ENCODE results near the gene UCK2. TPM values are rescaled to one million over a fixed set of nuclear protein-coding genes. Genes with fewer than 3 reads are reported as not detected.

The UCK2 gene
- total and polyA plus RNA-seq, 2 of the 8 experiments (the other 6 are each of a cell fraction or from before 2014, with no cell fraction given): 103 to 109 TPM

- no peak overlapping the region for H2BK120ac ChIP-seq (replicated peaks; ENCODE audit: low read depth, low read length)
- H3K4ac ChIP-seq (replicated peaks; ENCODE audit: insufficient read length, low read depth, low read length): no peak overlapping the region
- H4K8ac ChIP-seq (ENCODE audit: extremely low read depth, insufficient read depth, low read length): no peak overlapping the region
- CTCF ChIA-PET (ENCODE audit: partially characterized antibody): interaction anchor here (1.4 to 2.0 kb wide), 4 partner anchors 10 to 115 kb away, joined by 4 to 9 read pairs (median 6); no protein-coding TSS in a partner anchor
- no peak overlapping the region for H4K91ac ChIP-seq (replicated peaks; ENCODE audit: insufficient read length, low read length)
- no peak overlapping the region for H2AK5ac ChIP-seq (ENCODE audit: low read depth, low read length)
- POLR2A ChIA-PET (ENCODE audit: partially characterized antibody): interaction anchor here (12.5 kb wide), 1 partner anchor 18 kb away, joined by 114 read pairs; the partner anchor contains the start of gene UCK2
- H4K20me1 ChIP-seq (replicated peaks in 1 of 2; ENCODE audit: control insufficient read depth in 1 of 2, insufficient read depth in 2 of 2, low read length in 2 of 2): peaks cover 33 to 44% of the 10 kb centered on the region in 2 experiments
- no peak overlapping the region for H3K9ac ChIP-seq (replicated peaks in 1 of 4; ENCODE audit: extremely low read depth in 1 of 4, low read depth in 3 of 4, low read length in 3 of 4)
- H3K36me3 ChIP-seq (ENCODE audit: control insufficient read depth in 2 of 4, insufficient read depth in 4 of 4, low read length in 3 of 4): no peaks in the 10 kb centered on the region
- H3K4me3 ChIP-seq (ENCODE audit: extremely low read depth in 1 of 4, insufficient read depth in 2 of 4, low read depth in 3 of 4, low read length in 4 of 4): no peak overlapping the region
- H3K4me1 ChIP-seq (replicated peaks in 1 of 4; ENCODE audit: control insufficient read depth in 3 of 4, insufficient read depth in 4 of 4, low read length in 3 of 4): peaks cover 5 to 20% (median 13%) of the 10 kb centered on the region in 4 experiments; a peak in 6 of 7 replicates
- no peak overlapping the region for H3K23ac ChIP-seq (ENCODE audit: insufficient read length)
- no peak overlapping the region for H3K14ac ChIP-seq (ENCODE audit: insufficient read length)
- no peak overlapping the region for H3K56ac ChIP-seq (replicated peaks; ENCODE audit: insufficient read length, low read depth, low read length)
- peaks cover 72 to 97% of the 10 kb centered on the region in 2 experiments for H3K79me2 ChIP-seq (ENCODE audit: control insufficient read depth in 1 of 2, insufficient read depth in 2 of 2, low read length in 2 of 2)
- no peak overlapping the region for H3K4me2 ChIP-seq (ENCODE audit: insufficient read depth in 1 of 2, low read depth in 2 of 2, low read length in 2 of 2)
- H3K79me1 ChIP-seq (ENCODE audit: low read depth, low read length): peaks cover 16% of the 10 kb centered on the region
- H3K27ac ChIP-seq (ENCODE audit: low read depth, low read length): no peak overlapping the region
- no peaks in the 10 kb centered on the region for H3K27me3 ChIP-seq (replicated peaks in 1 of 4; ENCODE audit: control insufficient read depth in 3 of 4, extremely low read depth in 1 of 4, insufficient read depth in 3 of 4, low read length in 3 of 4)
- no peaks in the 10 kb centered on the region for H3K23me2 ChIP-seq (ENCODE audit: low read depth, low read length)
- no peak overlapping the region for H2BK20ac ChIP-seq (ENCODE audit: low read length)
- no peak for FAIRE-seq
- no peak overlapping the region for H2BK15ac ChIP-seq (ENCODE audit: low read length)
- H3K18ac ChIP-seq (ENCODE audit: extremely low read depth, low read length): no peak overlapping the region
- H2BK5ac ChIP-seq (ENCODE audit: low read depth, low read length): no peak overlapping the region
- no peak overlapping the region for H4K5ac ChIP-seq (ENCODE audit: insufficient read length, low read depth, low read length)
- no peak for DNase-seq (ENCODE audit: low read depth in 1 of 2, low spot score in 2 of 2)
- H2BK12ac ChIP-seq (ENCODE audit: low read depth, low read length): no peak overlapping the region
- WGBS, 2 experiments (ENCODE audit: extremely low coverage in 1 of 2, insufficient coverage in 1 of 2, insufficient read length in 1 of 2, insufficient replicate concordance in 2 of 2, low coverage in 1 of 2, low lambda C conversion rate in 2 of 2, missing lambda C conversion rate in 1 of 2): 81% methylated on average over 2 of the region's 2 CpGs; no CpG with 5 or more reads in 1 of the 2 experiments
- no peak overlapping the region for H2AFZ ChIP-seq (ENCODE audit: low read length)
- H3K9me3 ChIP-seq (ENCODE audit: insufficient read depth in 2 of 2, low read depth in 1 of 2, low read length in 1 of 2): no peaks in the 10 kb centered on the region
Observed at GRCh38 chr1:165845992-165846748, 18.8 kb downstream of the UCK2 start.

Data from H1 (cell line).